ENCODE measurements around the gene CLDND2. TPM values are rescaled to one million over a fixed set of nuclear protein-coding genes. Genes with fewer than 3 reads are reported as not detected.
A peak's percentile ranks its signal among the peaks of the same experiment; 100 is the strongest.

Gene CLDND2
- polyA plus RNA-seq, 1 of the 3 experiments (the other 2 are of a cell fraction) = 0.26 TPM

DNA sequence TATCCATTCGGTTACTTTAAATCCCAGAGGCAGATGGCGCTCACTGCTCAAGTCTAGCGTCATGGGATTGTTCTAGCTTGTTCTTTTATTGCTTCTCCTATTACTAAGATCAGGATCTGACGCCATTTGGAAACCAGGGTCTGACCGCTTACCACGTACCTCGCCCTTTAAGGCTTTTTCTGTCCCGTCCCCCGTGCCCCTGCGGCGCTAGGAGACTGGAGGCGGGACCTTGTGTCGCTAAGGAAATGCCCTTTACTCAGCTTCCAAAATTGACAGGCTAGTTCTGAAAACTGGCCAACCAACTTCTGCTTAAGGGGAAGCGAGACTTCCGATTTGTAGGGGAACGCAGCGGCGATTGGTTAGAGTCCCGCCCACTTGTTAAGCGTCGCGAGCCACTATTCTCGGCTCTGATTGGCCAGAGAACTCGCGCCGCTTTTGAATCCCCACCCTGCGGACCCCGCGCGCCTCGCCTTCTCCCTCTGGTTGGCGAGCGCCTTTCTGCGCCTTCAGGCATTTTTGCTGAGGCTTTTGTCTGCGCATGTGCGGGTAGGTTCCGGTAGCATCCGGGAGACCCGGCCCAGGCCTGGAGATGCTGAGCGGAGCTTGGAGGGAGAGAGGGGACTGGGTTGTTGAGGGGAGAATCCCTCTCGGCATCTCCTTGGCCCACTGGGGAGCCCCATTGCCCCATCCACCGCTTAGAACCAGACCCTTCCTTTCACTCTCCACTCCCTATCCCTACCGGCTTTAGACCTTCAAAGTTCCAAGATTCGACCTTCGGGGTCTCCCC, 25.4 kb upstream of the CLDND2 start (continued):
- peak; percentile 67 for TF ChIP-seq IRF3 (IDR thresholded peaks at IDR 0.05; ENCODE audit: low read depth, low read length)
- no peak for TF ChIP-seq JUND (IDR thresholded peaks at IDR 0.05)
- no peak for TF ChIP-seq REST (IDR thresholded peaks at IDR 0.05; ENCODE audit: low read depth, low read length)
- peak; percentile 75 for TF ChIP-seq GABPA (IDR thresholded peaks at IDR 0.05; ENCODE audit: low read depth)
- no peak for TF ChIP-seq RCOR1 (IDR thresholded peaks at IDR 0.05; ENCODE audit: low read length)
- TF ChIP-seq, protein P1, sequence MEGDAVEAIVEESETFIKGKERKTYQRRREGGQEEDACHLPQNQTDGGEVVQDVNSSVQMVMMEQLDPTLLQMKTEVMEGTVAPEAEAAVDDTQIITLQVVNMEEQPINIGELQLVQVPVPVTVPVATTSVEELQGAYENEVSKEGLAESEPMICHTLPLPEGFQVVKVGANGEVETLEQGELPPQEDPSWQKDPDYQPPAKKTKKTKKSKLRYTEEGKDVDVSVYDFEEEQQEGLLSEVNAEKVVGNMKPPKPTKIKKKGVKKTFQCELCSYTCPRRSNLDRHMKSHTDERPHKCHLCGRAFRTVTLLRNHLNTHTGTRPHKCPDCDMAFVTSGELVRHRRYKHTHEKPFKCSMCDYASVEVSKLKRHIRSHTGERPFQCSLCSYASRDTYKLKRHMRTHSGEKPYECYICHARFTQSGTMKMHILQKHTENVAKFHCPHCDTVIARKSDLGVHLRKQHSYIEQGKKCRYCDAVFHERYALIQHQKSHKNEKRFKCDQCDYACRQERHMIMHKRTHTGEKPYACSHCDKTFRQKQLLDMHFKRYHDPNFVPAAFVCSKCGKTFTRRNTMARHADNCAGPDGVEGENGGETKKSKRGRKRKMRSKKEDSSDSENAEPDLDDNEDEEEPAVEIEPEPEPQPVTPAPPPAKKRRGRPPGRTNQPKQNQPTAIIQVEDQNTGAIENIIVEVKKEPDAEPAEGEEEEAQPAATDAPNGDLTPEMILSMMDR (IDR thresholded peaks at IDR 0.05) = peak; percentile 28
- TF ChIP-seq, protein P2, sequence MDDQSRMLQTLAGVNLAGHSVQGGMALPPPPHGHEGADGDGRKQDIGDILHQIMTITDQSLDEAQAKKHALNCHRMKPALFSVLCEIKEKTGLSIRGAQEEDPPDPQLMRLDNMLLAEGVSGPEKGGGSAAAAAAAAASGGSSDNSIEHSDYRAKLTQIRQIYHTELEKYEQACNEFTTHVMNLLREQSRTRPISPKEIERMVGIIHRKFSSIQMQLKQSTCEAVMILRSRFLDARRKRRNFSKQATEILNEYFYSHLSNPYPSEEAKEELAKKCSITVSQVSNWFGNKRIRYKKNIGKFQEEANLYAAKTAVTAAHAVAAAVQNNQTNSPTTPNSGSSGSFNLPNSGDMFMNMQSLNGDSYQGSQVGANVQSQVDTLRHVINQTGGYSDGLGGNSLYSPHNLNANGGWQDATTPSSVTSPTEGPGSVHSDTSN (IDR thresholded peaks at IDR 0.05) = peak; percentile 98
- TF ChIP-seq NRF1 (IDR thresholded peaks at IDR 0.05; ENCODE audit: low read depth, low read length) = peak; percentile 55
- TF ChIP-seq, protein P3, sequence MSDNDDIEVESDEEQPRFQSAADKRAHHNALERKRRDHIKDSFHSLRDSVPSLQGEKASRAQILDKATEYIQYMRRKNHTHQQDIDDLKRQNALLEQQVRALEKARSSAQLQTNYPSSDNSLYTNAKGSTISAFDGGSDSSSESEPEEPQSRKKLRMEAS (IDR thresholded peaks at IDR 0.05; ENCODE audit: low read depth) = peak; percentile 97
- peak; percentile 6; the same call in 1 of the 2 replicates for TF ChIP-seq RAD21 (IDR thresholded peaks at IDR 0.05; ENCODE audit: low read length)
- TF ChIP-seq EP300 (IDR thresholded peaks at IDR 0.05; ENCODE audit: borderline replicate concordance in 1 of 2, low read depth in 1 of 2, low read length in 1 of 2) = no peak
- TF ChIP-seq MEF2A (IDR thresholded peaks at IDR 0.05; ENCODE audit: borderline replicate concordance, low read depth) = no peak
